SK-N-SH (cell line): Measurements from ENCODE around the gene ZNF346. TPM values are rescaled to one million over a fixed set of nuclear protein-coding genes. Genes with fewer than 3 reads are reported as not detected.

Source experiments
- CTCF ChIA-PET: fragments of 300-600, 350-600 bp; formaldehyde crosslinking; extraction: SDS; loops from one replicate; lab custom pipeline; 2021; lab: Yijun Ruan, JAX
- POLR2A ChIA-PET: fragments of 350-600 bp; sonication (Branson Sonifier 250); formaldehyde crosslinking; extraction: SDS; loops from one replicate; lab custom pipeline; 2020; ENCODE audit warnings: antibody characterized with exemption, inconsistent platforms; lab: Yijun Ruan, JAX
- DNase-seq: peaks from one replicate; pipeline ENCODE4 v3.0.0; 2012
- H2AFZ ChIP-seq: fragments of 200-600 bp; sonication (generic); 2 replicates; pipeline ENCODE4 v1.8.1; 2016; ENCODE audit warnings: antibody characterized with exemption, mild to moderate bottlenecking, low read depth
- H3F3A ChIP-seq: fragments of 200-600 bp; sonication (generic); replicated peaks from 2 replicates; pipeline ENCODE3; 2016; ENCODE audit warnings: antibody characterized with exemption, mild to moderate bottlenecking; ENCODE audit not compliant: insufficient read depth
- H3K27ac ChIP-seq, 2 experiments: fragments of 200-500 bp in 1 of 2; fragments of 200-600 bp in 1 of 2; sonication (Bioruptor generic) in 1 of 2; sonication (generic), shearing (Covaris generic) in 1 of 2; 2 replicates each; pipeline versions ENCODE4 v1.5.1 to v1.6.1; 2014 to 2016; ENCODE audit warnings: low read depth in 2 of 2, inconsistent platforms in 1 of 2, low read length in 1 of 2, mild to moderate bottlenecking in 1 of 2, mixed read lengths in 1 of 2
- H3K27me3 ChIP-seq: fragments of 200-600 bp; sonication (generic), shearing (Covaris generic); 2 replicates; pipeline ENCODE4 v1.6.1; 2016; ENCODE audit warnings: mixed run types; ENCODE audit not compliant: insufficient read depth
- H3K36me3 ChIP-seq, 2 experiments: fragments of 200-500 bp in 1 of 2; fragments of 200-600 bp in 1 of 2; sonication (Bioruptor generic) in 1 of 2; sonication (generic) in 1 of 2; replicated peaks in 1 of 2; 2 replicates each; pipeline versions ENCODE3 to v1.5.1; 2014 to 2016; ENCODE audit warnings: low read length in 1 of 2, mild to moderate bottlenecking in 1 of 2; ENCODE audit not compliant: insufficient read depth in 2 of 2, control insufficient read depth in 1 of 2
- H3K4me1 ChIP-seq, 2 experiments: fragments of 200-500 bp in 1 of 2; fragments of 200-600 bp in 1 of 2; sonication (Bioruptor generic) in 1 of 2; sonication (generic), shearing (Covaris generic) in 1 of 2; 2 replicates each; pipeline versions ENCODE4 v1.5.1 to v1.6.1; 2014 to 2016; ENCODE audit warnings: low read depth in 1 of 2, low read length in 1 of 2, mixed run types in 1 of 2; ENCODE audit not compliant: insufficient read depth in 2 of 2, control insufficient read depth in 1 of 2
- H3K4me2 ChIP-seq: fragments of 200-600 bp; sonication (generic), shearing (Covaris generic); 2 replicates; pipeline ENCODE4 v1.6.1; 2017; ENCODE audit warnings: mixed run types
- H3K4me3 ChIP-seq, 2 experiments: fragments of 200-500 bp in 1 of 2; fragments of 200-600 bp in 1 of 2; sonication (Bioruptor generic) in 1 of 2; sonication (generic), shearing (Covaris generic) in 1 of 2; 2 replicates each; pipeline versions ENCODE4 v1.5.1 to v1.8.1; 2014 to 2016; ENCODE audit warnings: low read depth in 2 of 2, inconsistent platforms in 1 of 2, low read length in 1 of 2, mild to moderate bottlenecking in 1 of 2, mixed read lengths in 1 of 2, moderate library complexity in 1 of 2
- H3K79me2 ChIP-seq: fragments of 200-600 bp; sonication (generic); 2 replicates; pipeline ENCODE4 v1.8.1; 2017; ENCODE audit warnings: mild to moderate bottlenecking; ENCODE audit not compliant: insufficient read depth
- H3K9ac ChIP-seq: fragments of 200-600 bp; sonication (generic); 2 replicates; pipeline ENCODE4 v1.6.1; 2017; ENCODE audit warnings: mixed run types
- H3K9me2 ChIP-seq: fragments of 200-600 bp; sonication (generic); 2 replicates; pipeline ENCODE4 v1.6.1; 2017; ENCODE audit warnings: mixed run types
- H3K9me3 ChIP-seq: fragments of 200-600 bp; sonication (generic); 2 replicates; pipeline ENCODE4 v1.6.1; 2017; ENCODE audit warnings: mixed run types, mild to moderate bottlenecking, moderate library complexity
- H4K20me1 ChIP-seq: fragments of 200-600 bp; sonication (generic); 2 replicates; pipeline ENCODE4 v1.6.1; 2017; ENCODE audit warnings: mild to moderate bottlenecking, mixed run types; ENCODE audit not compliant: insufficient read depth
- CHD2 ChIP-seq: fragments of 150-350 bp; IDR thresholded peaks from 2 replicates; pipeline ENCODE4 v1.6.1; 2018; ENCODE audit warnings: low read length; ENCODE audit not compliant: partially characterized antibody
- FOXM1 ChIP-seq: IDR thresholded peaks from 2 replicates; pipeline ENCODE4 v1.4.0; 2012; ENCODE audit warnings: low read depth, mild to moderate bottlenecking
- GATA2 ChIP-seq: sonication (generic); formaldehyde crosslinking; IDR thresholded peaks from 2 replicates; pipeline ENCODE4 v1.5.0; 2020; ENCODE audit warnings: mild to moderate bottlenecking, missing genetic modification reagents
- JUND ChIP-seq: IDR thresholded peaks from 2 replicates; pipeline ENCODE4 v1.4.0; 2012
- MEF2A ChIP-seq: IDR thresholded peaks from 2 replicates; pipeline ENCODE4 v1.4.0; 2012; ENCODE audit warnings: low read depth, borderline replicate concordance
- MXI1 ChIP-seq: IDR thresholded peaks from 2 replicates; pipeline ENCODE4 v1.6.1; 2012; ENCODE audit warnings: mild to moderate bottlenecking, low read depth, low read length, improper control_type of control experiment
- RAD21 ChIP-seq: IDR thresholded peaks from 2 replicates; pipeline ENCODE4 v1.6.1; 2012; ENCODE audit warnings: mild to moderate bottlenecking, low read length
- RCOR1 ChIP-seq: fragments of 150-350 bp; IDR thresholded peaks from 2 replicates; pipeline ENCODE4 v1.6.1; 2017; ENCODE audit warnings: antibody characterized with exemption, low read length
- REST ChIP-seq: IDR thresholded peaks from 2 replicates; pipeline ENCODE4 v1.6.1; 2012; ENCODE audit warnings: mild to moderate bottlenecking, low read depth, low read length, moderate library complexity
- RFX5 ChIP-seq: IDR thresholded peaks from 2 replicates; pipeline ENCODE4 v1.6.1; 2012; ENCODE audit warnings: mild to moderate bottlenecking, improper control_type of control experiment, low read length
- SIN3A ChIP-seq: IDR thresholded peaks from 2 replicates; pipeline ENCODE4 v1.6.1; 2012; ENCODE audit warnings: low read depth, mild to moderate bottlenecking, low read length, moderate library complexity, borderline replicate concordance
- WGBS: methylation state at CpG from one replicate; pipeline ENCODE4 v1.1.6; 2017; ENCODE audit warnings: low lambda C conversion rate; 5-methylcytosine and 5-hydroxymethylcytosine counted together
- polyA plus RNA-seq, 3 experiments: library from polyadenylated mRNA; depleted of rRNA; stranded (reverse); fragments of >200 nt; gene quantifications; 2 replicates each; pipeline ENCODE4 v1.2.3, GENCODE V29; 2012

Gene ZNF346
- polyA plus RNA-seq, 1 of the 3 experiments (the other 2 are of a cell fraction), result 15.1 TPM

DNA sequence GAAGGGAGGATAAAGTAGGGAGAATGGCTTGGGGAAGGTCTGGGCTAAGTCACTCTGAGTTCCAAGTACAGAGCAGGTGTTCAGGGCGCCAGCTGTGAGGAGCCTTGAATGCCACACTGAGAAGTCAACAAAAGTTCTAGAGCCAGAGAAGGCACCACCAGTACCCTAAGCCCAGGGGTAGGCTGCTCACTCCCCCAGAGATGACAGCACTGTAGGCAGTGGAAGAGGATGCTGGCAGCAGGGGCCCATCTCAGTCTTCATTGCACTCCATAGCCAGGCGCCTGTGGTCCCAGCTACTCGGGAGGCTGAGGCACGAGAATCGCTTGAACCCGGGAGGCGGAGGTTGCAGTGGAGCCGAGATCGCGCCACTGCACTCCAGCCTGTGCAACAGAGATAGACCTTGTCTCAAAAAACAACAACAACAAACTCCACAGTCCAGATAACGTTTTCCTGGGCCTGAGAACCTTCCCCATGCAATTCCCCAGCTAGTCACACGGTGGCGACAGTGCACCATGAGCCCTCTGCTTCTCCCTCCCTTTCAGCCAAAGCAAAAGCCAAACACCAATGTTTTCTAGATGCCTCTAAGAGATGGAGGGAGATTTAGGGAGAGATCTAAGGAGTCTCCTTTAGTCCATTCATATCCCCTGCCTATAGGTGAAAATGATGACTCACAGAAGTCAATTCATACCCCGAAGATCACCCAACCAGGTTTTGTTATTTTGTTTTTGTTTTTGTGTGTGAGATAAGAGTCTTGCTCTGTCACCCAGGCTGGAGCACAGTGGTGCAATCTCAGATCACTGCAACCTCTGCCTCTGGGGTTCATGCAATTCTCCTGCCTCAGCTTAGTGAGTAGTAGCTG, 91.3 kb downstream of the ZNF346 start (continued):
- TF ChIP-seq MEF2A (no peak), REST (no peak), CHD2 (no peak), RCOR1 (no peak), RAD21 (peak; percentile 99), FOXM1 (no peak), GATA2 (no peak; the same call in 1 of the 2 replicates), RFX5 (0 out of 2 replicates have a peak, but pooled peaks have one; percentile 20)

- Histone ChIP-seq H3K9me3 (no peaks in the 10 kb centered on the region), H3K9ac (no peak overlapping the region), H3F3A (no peaks in the 10 kb centered on the region), H2AFZ (no peak overlapping the region), H3K27me3 (no peaks in the 10 kb centered on the region), H3K36me3 (no peaks in the 10 kb centered on the region), H3K4me1 (no peaks in the 10 kb centered on the region; a peak in 1 of 4 replicates), H4K20me1 (no peaks in the 10 kb centered on the region)
- POLR2A ChIA-PET, result no interaction called here
- 95% methylated on average over 35 of the region's 49 CpGs for WGBS
- CTCF ChIA-PET, result no interaction called here
- TF ChIP-seq JUND, result no peak
- TF ChIP-seq MXI1, result no peak
- TF ChIP-seq SIN3A, result no peak
- TF ChIP-seq, all 33 proteins: peak for 0
- no peak for DNase-seq
- Histone ChIP-seq H3K9me2 (no peaks in the 10 kb centered on the region), H3K79me2 (no peaks in the 10 kb centered on the region), H3K4me3 (no peak overlapping the region), H3K27ac (no peak overlapping the region), H3K4me2 (no peak overlapping the region)
Measured at GRCh38 chr5:177116631-177117373, 94.3 kb downstream of the ZNF346 start.
